Inflammatory macrophage treated with lipopolysaccharide for 1 hour (primary cell): ENCODE measurements around the gene UBE2G1.
"Not testable (repeated sequence)": the region's sequence is repeated elsewhere in the genome, so short reads cannot be mapped to it uniquely, and the experiment has no call there.

Experiments used
- DNase-seq, 2 donors: peaks; one replicate each; pipeline ENCODE4 v3.0.0-alpha.2; 2020 to 2022

UBE2G1 gene

DNA sequence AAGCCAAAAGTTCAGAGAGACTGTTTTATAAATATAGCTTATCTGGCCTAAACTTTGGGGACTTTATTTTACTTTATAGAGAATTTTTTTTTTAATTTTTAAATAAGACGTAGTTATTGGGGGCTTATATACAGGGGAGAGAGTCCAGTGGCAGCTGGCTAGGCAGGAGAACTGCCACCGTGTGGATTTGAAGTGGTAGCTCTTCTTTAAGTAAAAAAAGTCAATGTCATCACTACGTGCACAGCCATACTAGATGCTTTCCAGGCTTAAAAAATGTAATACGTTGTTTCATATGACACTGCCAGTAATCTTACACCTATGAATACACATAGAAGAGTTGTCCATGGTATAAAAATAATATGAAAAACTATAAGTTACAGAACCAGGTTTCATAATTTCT lies 70.8 kb downstream of the UBE2G1 start:
- no peak for DNase-seq

DNA sequence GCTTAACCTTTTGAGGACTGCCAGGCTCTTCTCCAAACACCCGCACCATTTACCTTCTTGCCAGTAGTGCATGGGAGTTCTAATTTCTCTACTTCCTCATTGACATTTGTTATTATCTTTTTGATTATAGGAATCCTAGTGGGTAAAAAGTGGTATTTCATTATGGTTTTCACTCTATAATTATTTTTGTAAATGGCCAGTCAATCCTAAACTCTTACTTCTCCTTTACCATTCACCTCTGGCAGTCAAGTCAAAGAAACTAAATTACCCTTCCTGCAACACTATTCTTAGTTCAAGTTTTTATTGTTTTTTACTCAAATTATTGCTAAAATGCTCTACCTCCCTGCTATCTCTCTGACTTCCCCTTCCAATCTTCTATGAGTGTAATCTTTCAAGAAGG lies 72.9 kb downstream of the UBE2G1 start:
- no peak for DNase-seq

DNA sequence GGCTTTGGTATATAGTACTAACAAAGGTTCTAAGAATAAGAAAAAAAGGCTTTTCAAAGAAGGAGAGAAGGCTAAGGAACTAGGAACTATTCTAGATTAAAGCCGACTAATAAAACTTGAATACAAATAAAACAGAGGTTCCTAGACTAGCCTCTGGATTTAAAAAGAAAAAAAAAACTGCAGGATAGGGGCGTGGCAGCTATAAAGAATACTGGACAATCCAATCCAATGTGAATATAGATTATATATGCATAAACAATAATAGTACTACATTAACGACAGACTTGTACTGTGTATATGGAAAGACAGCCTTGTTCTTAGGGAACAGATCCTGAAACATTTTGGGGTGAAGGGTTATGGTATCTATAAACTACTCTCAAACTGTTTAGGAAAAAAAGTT lies 78.8 kb downstream of the UBE2G1 start:
- DNase-seq = no peak

DNA sequence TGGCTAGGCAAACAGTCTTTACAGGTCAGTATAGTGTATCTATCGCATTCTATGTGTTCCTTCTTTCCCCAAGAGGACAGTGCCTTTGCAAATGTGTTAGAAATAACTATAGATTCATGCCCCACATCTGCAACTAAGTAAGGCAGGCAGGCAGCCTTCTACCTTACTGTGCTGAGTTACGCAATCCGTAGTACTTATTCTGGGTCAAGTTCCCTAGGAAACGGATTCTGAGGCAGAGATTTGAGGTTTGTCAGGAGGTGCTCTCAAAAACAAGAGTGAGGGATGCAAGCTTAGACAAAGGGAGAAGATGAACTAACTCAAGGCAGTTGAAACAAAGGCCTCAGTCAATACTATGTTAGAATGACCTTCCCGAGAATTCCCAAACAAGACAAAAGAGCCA lies 90.0 kb downstream of the UBE2G1 start:
- no peak for DNase-seq

DNA sequence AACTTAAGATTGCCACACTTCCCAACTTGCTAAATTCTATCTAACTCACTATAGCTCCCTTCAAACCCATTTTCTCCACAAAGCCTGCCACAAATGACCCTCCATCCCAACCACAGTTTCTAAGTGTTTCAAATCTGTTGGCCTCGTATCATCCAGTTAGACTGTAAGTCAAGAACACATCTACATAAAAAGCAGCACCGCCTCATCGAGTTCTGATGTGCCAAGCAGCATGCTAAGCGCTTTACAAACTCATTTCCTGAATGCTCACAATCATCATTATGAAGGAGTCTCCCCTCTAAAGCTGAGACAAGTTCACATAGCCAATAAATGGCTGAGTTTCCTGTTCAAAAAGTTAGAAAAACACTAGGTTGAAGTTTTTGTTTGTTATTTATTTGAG lies 93.5 kb downstream of the UBE2G1 start:
- DNase-seq = no peak

DNA sequence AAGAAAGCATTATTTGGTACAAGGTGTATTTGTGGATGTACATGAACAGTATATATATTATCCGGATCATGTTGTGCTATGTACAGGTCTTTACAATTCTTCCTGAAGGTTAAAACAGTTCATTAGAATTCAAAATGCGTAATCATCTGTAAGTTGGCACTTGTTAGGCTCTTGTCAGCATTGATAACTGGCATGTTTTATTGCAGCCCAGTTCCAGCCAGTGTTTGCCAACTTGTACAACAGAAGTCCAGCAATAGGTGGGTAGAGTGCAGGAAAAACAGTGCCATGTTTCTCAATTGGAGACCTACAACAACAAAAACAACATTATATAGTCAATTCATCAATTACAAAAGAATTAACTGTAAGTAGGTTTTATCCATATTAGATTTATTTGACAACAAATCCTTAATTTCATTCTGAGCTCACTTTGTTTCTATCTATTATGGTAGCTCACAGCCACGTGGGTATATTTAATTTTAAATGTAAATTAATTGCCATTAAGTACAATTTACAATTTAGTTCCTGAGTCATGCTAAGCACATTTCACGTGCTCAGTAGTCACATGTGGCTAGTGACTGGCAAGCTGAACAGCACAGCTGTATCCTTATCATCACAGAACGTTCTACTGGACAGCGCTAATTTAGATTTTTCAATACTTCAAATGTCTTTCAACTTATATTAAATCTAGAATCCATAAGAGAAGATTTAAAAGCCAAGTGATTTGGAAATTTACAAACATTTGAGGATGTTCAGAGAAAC lies 94.1 kb downstream of the UBE2G1 start:
- no peak for DNase-seq

DNA sequence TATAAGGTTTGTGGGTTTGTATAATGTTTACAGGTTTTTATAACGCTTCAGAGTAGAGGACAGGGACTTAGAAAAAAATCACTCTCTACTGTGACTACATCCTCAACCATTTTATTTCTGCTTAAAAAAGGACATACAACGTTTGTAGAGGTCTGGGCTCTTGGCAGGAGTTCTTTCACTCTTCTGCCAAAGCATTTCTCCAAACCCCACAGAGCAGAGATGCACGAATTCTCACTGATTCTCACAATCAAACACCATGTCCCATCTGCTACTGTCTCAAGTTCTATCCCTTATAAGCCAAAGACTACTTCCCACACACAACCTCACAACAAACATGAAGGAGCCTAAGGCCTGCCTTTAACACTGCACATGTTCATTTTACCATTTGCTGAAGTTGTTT lies 95.7 kb downstream of the UBE2G1 start:
- DNase-seq = no peak

DNA sequence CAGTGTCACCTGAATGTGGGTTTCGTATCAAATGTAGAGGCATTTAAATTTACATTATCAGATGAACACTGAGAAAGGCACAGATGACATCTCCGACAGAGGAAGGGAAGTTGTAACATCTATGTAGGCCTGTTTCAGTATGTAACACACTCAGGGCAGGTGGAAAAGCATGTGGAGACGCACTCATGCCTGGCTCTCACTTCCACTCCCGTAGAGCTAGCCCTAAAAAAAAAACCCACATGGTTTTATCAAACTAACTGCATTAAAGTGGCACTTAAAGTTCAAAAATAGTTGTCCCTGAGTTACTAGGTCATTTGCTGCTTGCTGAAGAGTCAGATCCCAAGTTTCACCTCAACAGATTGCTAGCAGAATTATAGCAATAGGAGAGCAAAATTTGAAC lies 96.6 kb downstream of the UBE2G1 start:
- DNase-seq = no peak

DNA sequence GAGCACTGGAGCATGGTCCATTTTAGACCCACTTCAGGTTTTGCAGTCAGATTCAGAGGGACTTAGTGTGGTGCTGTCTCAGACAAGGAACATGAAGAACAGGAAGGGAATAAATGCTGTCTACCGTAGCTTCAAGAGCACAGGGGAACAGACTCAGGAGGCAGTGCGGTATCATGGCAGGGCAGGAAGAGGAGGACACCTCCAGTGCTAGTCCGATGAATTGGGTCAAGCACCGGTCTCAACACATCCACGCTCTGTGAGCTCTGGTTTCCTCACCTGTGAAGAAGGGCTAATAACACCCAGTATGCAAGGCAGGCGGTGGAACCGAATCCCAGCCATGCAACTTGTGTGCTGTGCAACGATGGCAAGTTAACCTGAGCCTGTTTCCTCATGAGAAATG lies 99.1 kb downstream of the UBE2G1 start:
- no peak for DNase-seq

DNA sequence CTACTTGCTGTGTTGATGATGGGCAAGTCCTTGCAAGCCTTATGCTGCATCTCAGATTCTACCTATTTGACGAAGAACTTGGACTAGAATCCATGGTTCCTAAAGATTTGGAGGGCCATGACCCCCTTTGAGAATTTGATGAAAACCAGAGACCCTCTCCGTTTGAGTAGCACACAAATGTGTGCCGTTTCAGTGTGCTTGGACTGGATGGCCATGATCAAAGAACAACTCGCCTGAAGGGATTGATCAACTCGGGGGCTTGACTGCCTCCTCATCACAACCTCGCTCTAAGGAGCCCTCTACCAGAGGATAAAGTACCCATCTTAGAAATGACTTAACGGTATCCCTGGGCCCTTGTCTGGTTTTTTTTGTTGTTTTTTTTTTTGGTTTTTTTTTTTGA lies 99.9 kb downstream of the UBE2G1 start:
- DNase-seq = no peak

DNA sequence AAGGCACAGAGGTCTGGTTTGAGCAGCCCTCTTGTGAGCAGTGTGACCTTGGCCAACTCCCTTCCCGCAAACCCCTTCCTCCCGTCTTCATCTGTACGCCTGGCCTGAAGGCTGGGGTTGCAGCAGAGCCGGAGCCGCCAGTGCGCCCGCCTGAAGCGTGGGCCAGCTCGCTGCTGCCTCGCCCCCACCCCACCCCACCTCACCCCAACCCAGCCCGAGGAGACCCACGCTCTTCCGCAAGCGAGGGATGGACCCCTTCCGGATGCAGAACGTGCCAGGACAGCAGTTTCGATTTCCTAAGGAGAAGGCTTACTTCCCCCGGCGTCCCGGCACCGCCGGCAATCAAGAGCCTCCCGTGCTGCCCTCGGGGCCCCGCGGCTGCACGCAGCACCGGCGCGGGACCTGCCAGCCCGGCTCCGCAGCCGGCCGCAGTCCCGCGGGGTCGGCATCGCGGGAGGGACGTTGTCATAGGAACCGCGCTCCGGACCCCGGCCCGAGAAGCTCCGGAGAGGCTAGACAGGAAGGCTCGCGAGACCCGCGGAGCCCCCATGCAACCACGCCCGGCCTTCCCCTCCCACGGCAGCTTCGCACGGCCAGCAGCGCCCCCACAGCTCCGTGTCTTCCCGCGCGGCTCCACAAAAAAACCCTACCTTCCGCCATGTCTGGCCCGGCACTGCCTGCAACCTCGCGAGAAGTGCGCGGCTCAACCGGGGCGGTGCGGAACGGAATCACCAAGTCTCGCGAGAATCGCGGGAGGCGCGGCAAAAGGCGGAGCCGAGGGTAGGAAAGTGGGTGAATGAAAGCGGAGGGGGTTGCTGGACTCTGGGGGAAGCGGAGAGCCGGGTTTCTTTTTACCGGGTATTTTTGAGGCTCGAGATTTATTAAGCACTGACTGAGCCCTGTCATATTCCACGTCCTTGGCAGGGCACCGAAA lies 102.9 kb downstream of the UBE2G1 start, which contains the start of gene ANKFY1:
TSS of gene ANKFY1 (minus strand) at position 698 of the 934 bp plus-strand sequence. CDS start at position 660, 38 bp downstream.
- DNase-seq = peak; percentile 92 to 99

DNA sequence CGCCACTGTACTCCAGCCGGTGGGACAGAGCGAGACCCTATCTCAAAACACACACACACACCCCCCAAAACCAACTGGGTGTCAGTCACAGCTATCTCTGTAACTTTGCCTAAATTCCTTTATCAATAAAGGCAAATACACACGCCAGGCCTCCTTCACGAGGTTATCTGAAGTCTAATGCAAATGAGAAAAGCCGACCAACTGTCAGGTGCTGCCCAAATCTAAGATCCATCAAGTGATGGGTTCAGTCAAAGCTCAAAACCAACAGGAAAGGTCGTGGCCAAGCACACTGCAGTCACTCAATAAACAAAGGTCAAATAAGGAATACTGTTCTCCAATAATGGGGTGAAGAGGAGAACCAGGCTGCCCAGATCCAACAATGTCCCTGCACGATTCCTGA lies 103.8 kb downstream of the UBE2G1 start:
- DNase-seq = no peak

DNA sequence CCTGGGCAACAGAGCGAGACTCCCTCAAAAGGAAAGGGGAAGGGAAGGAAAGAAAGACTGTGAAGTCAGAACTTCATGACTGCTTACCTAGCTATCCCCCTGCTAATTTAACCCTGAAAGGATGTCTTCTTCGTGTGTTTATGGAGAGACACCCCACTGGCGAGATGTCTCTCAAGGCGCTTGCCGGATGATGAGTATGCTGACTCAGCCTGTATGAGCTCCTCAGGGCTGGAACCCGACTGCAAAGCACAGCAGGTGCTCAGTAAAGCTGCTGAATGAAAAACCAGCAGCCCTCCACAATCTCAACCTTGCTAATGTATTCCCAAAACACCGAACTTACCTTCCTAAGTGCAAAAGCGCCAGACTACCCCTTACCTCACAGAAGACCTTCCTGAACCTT lies 105.0 kb downstream of the UBE2G1 start:
- no peak for DNase-seq

DNA sequence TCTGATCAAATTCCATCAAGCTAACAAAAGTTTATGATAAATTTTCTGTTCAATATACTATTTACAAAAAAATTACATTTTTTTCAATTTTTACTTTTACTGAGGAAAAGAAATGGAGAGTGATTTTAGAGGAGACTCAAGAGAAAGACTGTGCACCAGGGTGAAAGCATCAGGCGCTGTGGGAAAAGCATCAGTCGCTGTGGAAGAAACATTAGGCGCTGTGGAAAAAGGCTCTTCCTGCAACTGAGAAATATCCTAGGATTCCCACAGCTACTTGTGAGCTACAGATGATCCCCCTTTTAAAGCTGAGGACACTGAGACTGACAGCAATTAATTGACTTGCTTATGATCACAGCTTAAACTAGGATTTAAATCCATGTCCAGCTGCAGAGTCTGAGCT lies 107.6 kb downstream of the UBE2G1 start:
- DNase-seq = no peak

DNA sequence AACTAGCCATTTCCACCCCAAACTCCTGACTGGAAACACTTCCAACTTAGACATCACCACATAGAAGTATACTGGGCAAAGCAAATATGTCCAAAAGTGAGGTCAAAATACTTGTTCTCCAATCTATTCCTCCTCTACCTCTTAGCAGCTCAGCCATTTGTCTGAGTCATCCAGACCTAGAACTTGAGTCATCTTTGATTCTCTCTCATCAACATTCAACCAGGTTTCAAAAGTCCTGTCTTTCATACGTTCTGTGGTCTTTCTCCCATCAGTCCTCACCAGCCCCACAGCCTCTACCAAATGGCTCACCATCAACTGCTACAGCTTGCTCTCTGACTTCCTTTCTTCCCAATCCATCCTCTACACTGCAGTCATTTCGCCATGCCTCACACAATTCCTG lies 109.5 kb downstream of the UBE2G1 start:
- DNase-seq = no peak

DNA sequence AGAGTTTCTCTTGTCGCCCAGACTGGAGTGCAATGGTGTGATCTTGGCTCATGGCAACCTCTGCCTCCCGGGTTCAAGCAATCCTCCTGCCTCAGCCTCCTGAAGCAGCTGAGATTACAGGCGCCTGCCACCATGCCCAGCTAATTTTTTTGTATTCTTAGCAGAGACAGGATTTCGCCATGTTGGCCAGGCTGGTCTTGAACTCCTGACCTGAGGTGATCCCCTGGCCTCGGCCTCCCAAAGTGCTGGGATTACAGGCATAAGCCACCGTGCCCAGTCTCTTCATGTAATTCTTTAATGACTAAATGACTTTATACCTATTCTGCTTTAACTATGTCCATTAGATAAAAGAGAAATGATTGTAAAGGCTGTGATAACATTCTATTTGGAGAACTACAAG lies 111.2 kb downstream of the UBE2G1 start:
- DNase-seq = not testable (repeated sequence)

DNA sequence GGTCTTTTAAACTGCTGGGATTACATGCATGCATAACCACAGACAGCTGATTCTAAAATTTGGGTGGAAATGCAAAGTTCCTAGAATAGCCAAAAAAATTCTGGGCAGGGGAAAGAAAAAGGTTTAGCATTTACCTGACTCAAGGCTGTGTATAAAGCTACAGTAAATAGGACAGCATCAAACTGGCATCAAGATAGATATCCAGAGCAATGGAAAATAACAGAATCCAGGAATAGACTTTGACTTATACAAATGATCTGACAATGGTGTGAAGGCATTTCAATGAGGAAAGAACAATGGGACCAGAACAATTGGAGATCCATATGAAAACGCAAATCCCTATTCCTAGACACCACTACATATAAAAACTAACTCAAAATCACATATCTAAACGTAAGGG lies 115.6 kb downstream of the UBE2G1 start:
- DNase-seq = no peak

DNA sequence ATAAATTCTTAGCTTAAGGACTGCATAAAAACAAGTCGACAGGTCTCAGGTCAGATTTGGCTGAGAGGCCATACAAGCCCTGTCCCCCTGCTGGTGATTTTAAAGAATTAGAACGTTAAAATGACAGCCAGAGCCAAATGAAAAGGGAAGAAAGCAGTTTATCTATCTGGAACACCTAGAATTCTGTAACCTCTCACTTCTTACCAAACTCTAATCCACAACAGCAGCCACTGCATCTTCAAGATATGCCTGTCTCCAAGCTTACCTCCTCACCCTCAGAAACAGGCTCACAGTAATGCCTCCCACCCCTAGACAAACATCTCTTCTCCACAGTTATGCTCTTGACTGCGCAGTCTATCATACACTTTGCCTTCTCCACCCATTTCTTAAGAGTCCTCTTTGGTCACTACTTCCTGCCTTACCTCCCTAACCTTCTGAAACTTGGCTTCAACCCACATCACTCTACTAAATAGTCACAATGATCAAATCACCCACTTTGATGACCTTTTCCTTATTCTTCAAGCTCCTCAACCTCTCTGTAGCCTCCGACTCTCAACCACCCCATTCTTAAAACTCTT lies 116.9 kb downstream of the UBE2G1 start:
- DNase-seq = peak; percentile 16 to 55

DNA sequence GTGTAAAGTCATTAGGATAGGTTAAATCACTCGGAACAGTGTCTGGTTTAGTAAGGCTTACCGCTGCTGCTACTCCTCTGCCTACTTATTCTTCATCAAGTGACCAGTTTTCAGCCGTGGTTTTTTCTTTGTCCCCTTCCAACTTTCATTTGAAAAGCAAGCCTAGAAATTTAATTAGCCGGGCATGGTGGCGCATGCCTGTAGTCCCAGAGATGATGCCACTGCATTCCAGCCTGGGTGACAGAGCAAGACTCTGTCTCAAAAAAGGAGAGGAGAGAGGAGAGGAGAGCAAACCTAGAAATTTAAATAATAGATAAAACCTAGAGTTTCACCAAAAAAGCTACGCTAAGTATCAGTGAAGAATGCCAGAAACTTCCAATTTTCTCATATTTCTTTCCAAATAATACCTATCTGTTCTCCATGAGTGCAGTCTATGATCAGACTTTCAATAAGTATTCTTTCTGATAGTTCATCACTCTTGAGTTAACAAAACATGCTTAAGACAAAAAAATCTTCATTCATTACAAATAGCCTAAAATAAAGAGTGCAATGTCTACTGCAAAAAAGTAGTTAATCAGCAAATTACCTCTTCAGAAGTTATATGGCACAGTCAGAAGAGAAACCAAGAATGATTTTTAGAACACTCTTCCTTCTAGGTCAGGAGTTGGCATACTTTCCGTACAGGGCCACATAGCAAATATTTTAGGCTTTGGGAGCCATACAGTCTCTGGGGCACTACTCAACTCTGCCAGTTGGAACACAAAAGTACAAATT lies 117.8 kb downstream of the UBE2G1 start:
- no peak for DNase-seq

DNA sequence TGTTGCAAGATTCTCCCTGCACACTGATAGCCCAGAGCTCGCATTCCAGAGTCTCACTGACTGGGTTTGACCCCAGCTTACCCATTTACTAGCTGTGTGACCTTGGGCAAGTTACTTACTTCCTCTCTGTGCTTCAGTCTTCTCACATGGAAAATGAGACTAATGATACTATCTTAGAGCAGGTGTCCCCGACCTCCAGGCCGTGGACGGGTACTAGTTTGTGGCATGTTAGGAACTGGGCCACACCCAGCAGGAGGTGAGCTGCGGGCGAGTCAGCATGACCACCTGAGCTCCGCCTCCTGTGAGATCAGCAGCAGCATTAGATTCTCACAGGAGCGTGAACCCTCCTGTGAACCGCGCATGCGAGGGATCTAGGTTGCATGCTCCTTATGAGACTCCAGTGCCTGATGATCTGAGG lies 118.5 kb downstream of the UBE2G1 start:
- no peak for DNase-seq

DNA sequence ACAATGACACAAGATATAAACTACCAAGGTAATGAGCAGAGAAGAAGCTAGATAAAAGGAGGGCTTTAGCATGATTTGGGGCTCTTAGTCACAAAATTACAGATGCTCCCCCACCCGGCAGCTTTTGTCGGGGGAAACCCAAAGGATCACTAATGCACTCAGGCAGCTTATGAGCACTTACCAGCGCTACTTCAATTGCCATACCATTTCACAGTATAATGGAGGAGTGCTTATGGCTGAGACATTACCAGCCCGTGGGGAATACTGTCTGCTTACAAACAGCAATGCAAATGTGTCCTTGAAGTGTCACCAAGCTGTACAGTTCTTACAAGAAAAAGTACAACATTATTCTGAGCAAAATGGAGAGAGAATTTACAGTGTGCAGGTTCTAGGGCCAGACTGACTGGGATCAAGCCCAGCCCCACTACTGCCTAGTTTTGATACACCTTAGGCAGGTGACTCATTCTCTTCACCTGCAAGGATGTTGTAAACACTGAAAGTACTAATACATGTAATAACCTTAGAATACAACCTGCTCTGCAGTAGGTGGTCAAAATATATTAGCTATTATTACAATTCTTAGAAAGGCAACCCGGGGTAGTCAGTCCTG lies 119.0 kb downstream of the UBE2G1 start:
- no peak for DNase-seq

DNA sequence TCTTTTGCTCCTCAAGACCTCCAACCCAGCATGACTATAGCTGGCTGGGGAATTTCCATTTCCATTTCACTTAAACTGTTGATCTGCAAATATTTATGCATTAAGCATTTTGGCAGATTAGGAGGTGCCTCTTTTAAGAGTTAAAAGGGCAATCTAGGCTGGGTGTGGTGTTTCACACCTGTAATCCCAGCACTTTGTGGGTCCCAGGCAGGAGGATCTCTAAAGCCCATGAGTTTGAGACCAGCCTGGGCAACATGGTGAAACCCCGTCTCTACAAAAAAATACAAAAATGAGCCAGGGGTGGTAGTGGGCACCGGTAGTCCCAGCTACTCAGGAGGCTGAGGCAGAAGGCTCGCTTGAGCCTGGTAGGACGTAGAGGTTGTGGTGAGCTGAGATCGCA lies 119.8 kb downstream of the UBE2G1 start:
- no peak for DNase-seq
